ENCODE results near the gene TRIOBP. TPM values are rescaled to one million over a fixed set of nuclear protein-coding genes. Genes with fewer than 3 reads are reported as not detected.

Gene TRIOBP
- total and polyA plus RNA-seq, 2 of the 13 experiments (the other 11 are each of a cell fraction or from before 2014, with no cell fraction given) = 6.1 to 15.4 TPM

DNA sequence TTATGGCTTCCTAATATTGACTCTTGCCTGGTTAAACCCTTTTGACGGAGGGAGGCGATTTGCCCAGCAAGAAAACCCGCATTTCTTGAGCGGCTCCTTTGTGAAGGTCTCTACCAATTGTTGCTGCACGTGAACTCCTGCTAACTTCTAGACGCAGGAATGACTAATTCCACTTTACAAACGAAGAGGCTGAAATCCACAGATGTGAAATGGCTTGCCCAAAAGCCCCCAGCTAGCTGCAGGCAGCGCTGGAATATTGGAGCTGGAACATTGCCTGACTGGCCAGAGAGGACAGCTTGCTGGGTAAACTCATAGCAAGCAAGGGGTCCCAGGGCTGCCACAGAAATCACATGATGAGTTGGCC is 111.4 kb downstream of the TRIOBP start (continued):
- TF ChIP-seq, protein P1, sequence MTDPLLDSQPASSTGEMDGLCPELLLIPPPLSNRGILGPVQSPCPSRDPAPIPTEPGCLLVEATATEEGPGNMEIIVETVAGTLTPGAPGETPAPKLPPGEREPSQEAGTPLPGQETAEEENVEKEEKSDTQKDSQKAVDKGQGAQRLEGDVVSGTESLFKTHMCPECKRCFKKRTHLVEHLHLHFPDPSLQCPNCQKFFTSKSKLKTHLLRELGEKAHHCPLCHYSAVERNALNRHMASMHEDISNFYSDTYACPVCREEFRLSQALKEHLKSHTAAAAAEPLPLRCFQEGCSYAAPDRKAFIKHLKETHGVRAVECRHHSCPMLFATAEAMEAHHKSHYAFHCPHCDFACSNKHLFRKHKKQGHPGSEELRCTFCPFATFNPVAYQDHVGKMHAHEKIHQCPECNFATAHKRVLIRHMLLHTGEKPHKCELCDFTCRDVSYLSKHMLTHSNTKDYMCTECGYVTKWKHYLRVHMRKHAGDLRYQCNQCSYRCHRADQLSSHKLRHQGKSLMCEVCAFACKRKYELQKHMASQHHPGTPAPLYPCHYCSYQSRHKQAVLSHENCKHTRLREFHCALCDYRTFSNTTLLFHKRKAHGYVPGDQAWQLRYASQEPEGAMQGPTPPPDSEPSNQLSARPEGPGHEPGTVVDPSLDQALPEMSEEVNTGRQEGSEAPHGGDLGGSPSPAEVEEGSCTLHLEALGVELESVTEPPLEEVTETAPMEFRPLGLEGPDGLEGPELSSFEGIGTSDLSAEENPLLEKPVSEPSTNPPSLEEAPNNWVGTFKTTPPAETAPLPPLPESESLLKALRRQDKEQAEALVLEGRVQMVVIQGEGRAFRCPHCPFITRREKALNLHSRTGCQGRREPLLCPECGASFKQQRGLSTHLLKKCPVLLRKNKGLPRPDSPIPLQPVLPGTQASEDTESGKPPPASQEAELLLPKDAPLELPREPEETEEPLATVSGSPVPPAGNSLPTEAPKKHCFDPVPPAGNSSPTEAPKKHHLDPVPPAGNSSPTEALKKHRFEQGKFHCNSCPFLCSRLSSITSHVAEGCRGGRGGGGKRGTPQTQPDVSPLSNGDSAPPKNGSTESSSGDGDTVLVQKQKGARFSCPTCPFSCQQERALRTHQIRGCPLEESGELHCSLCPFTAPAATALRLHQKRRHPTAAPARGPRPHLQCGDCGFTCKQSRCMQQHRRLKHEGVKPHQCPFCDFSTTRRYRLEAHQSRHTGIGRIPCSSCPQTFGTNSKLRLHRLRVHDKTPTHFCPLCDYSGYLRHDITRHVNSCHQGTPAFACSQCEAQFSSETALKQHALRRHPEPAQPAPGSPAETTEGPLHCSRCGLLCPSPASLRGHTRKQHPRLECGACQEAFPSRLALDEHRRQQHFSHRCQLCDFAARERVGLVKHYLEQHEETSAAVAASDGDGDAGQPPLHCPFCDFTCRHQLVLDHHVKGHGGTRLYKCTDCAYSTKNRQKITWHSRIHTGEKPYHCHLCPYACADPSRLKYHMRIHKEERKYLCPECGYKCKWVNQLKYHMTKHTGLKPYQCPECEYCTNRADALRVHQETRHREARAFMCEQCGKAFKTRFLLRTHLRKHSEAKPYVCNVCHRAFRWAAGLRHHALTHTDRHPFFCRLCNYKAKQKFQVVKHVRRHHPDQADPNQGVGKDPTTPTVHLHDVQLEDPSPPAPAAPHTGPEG (CRISPR knock-in tag; IDR thresholded peaks at IDR 0.05) = no peak
- no peak for TF ChIP-seq NCOA5 (CRISPR knock-in tag; IDR thresholded peaks at IDR 0.05)
- peak; percentile 17; the same call in 1 of the 2 replicates for TF ChIP-seq CCDC6 (CRISPR knock-in tag; IDR thresholded peaks at IDR 0.05)
- TF ChIP-seq KAT7 (CRISPR knock-in tag; IDR thresholded peaks at IDR 0.05; ENCODE audit: borderline replicate concordance) = peak; percentile 13; the same call in 1 of the 2 replicates
- TF ChIP-seq ZNF563 (CRISPR knock-in tag; IDR thresholded peaks at IDR 0.05) = no peak
- TF ChIP-seq KLF11 (CRISPR knock-in tag; IDR thresholded peaks at IDR 0.05) = no peak
- TF ChIP-seq MTF1 (CRISPR knock-in tag; IDR thresholded peaks at IDR 0.05) = no peak
- TF ChIP-seq ZNF224 (CRISPR knock-in tag; IDR thresholded peaks at IDR 0.05) = no peak
- TF ChIP-seq FOXP1 (IDR thresholded peaks at IDR 0.05) = no peak
- TF ChIP-seq FOXP1 (CRISPR knock-in tag; IDR thresholded peaks at IDR 0.05) = no peak
- 0 out of 2 replicates have a peak, but pooled peaks have one; percentile 0 for TF ChIP-seq BCL3 (CRISPR knock-in tag; IDR thresholded peaks at IDR 0.05)
- no peak for TF ChIP-seq CBX1 (IDR thresholded peaks at IDR 0.05; ENCODE audit: low read depth)
- 0 out of 2 replicates have a peak, but pooled peaks have one; percentile 42 for TF ChIP-seq ZNF546 (CRISPR knock-in tag; conservative IDR thresholded peaks at IDR 0.05)
- TF ChIP-seq TOPORS (CRISPR knock-in tag; IDR thresholded peaks at IDR 0.05) = no peak
- TF ChIP-seq, protein P2, sequence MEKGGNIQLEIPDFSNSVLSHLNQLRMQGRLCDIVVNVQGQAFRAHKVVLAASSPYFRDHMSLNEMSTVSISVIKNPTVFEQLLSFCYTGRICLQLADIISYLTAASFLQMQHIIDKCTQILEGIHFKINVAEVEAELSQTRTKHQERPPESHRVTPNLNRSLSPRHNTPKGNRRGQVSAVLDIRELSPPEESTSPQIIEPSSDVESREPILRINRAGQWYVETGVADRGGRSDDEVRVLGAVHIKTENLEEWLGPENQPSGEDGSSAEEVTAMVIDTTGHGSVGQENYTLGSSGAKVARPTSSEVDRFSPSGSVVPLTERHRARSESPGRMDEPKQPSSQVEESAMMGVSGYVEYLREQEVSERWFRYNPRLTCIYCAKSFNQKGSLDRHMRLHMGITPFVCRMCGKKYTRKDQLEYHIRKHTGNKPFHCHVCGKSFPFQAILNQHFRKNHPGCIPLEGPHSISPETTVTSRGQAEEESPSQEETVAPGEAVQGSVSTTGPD (CRISPR knock-in tag; IDR thresholded peaks at IDR 0.05) = no peak
- TF ChIP-seq ZSCAN25 (CRISPR knock-in tag; IDR thresholded peaks at IDR 0.05) = no peak
- TF ChIP-seq ZFP1 (CRISPR knock-in tag; IDR thresholded peaks at IDR 0.05) = 0 out of 2 replicates have a peak, but pooled peaks have one; percentile 14
- no peak for TF ChIP-seq SETDB1 (CRISPR knock-in tag; IDR thresholded peaks at IDR 0.05; ENCODE audit: borderline replicate concordance)
- TF ChIP-seq ISL2 (CRISPR knock-in tag; IDR thresholded peaks at IDR 0.05) = no peak
